Activated T-cell treated with anti-CD3 and anti-CD28 coated beads, Interleukin-2, amount 50 U/mL, for 48 hours (primary cell): ENCODE data around the gene COP1.
A peak's percentile ranks its signal among the peaks of the same experiment; 100 is the strongest.
"Not testable (repeated sequence)": the region's sequence is repeated elsewhere in the genome, so short reads cannot be mapped to it uniquely, and the experiment has no call there.

Experiments used
- DNase-seq, 2 experiments: peaks; one replicate each; pipeline ENCODE4 v3.0.0-alpha.2; 2020

COP1 gene

DNA sequence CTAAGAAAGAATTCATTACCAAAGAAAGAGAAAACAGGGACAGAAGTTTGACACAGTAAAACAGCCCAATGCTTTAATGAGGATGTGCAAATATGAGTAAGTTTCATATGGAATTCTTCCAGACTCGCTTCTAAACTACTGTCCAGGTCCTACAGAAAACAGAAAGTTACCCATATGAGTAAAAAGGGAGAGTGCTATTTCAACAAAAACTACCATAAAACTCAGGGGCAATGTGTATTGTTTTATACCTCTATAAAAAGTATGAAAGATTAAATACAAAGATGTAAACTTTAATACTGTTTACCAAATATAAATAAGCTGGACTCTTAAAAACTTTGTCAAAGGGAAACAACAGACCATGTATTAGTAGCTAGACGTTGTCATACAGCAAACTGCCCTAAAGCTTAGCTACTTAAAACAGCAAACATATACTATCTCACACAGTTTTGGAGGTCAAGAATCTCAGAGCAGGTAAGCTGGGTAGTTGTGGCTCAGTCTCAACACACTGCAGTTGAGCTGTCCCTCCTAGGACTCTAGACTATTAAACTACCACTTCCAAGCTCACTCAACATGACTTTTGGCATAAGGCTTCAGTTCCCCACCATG, 174.9 kb downstream of the COP1 start:
- DNase-seq, result no peak

DNA sequence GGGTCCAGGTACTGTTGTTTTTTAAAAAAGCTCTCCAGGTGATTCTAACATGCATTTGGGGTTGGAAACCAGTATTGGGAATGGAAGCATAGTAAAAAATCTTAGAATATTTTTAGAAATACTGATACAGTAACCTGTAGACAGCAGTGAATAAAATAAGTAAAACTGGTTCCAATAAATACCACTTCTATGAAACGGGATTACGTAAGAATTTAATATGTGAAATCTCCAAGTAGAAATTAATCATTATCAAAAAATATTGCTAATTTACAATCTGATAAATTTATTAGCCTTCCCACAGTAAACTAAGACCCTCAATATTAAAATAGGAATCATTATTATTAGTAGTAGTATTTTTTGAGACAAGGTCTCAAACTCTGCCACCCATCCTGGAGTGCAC, 177.5 kb downstream of the COP1 start:
- no peak for DNase-seq

DNA sequence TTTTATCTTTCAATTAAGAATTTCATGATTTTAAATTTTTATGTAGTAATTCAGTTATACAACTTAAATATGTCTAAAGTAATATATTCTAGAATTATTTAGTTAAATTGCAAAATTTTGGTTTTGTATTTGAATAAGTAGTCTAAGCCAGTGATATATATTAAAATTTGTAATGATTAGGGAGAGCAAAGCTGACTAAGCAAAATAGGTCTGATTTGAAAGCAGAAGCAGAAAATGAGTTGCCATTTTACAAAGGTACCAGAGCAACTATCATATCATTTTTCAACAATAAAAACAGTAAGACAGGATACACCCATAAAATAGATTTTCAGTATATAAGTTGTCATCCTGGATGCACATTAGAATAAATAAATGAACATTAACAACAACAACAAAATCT, 177.9 kb downstream of the COP1 start:
- no peak for DNase-seq

DNA sequence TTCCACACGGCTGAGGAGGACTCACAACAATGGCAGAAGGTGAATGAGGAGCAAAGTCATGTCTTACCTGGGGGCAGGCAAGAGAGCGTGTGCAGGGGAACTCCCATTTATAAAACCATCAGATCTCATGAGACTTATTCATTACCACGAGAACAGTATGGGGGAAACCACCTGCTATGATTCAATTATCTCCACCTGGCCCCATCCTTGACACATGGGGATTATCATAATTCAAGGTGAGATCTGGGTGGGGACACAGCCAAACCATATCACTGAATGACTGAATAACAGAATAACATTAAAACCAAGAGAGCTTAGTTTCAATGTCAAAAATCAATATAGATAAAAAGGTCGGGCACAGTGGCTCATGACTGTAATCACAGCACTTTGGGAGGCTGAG, 179.2 kb downstream of the COP1 start:
- peak; percentile 22 to 33 for DNase-seq

DNA sequence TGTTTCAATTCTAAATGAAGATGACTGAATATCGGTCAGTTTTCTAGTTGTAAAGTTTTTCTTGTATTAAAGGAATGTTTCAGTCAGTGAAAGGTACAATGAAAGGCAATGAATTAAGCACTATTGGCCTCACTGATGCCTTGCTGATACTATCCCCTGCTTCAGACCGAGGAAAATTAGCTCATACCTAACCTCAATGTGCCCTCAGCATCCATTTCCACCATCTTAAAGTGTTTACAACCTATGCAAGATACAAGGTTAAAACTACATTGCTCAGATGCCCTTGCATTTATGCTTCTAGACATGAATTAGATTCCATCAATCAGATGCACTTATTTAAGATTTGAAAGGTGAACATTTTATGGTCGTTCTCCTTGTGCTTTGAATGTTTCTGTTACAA, 184.5 kb downstream of the COP1 start:
- DNase-seq, result no peak

GRCh38 chr1:176017722-176018121, 189.4 kb downstream of the COP1 start:
- DNase-seq, result no peak

GRCh38 chr1:176009951-176010350, 197.1 kb downstream of the COP1 start:
- DNase-seq, result no peak

- DNase-seq, result not testable (repeated sequence)
Observed at GRCh38 chr1:176007756-176008389, 199.2 kb downstream of the COP1 start.

DNA sequence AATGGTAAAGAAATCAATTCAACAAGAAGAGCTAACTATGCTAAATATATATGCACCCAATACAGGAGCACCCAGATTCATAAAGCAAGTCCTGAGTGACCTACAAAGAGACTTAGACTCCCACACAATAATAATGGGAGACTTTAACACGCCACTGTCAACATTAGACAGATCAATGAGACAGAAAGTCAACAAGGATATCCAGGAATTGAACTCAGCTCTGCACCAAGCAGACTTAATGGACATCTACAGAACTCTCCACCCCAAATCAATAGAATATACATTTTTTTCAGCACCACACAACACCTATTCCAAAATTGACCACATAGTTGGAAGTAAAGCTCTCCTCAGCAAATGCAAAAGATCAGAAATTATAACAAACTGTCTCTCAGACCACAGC, 212.4 kb downstream of the COP1 start:
- not testable (repeated sequence) for DNase-seq

- not testable (repeated sequence) for DNase-seq
Observed at GRCh38 chr1:175992825-175993224, 214.3 kb downstream of the COP1 start.

DNA sequence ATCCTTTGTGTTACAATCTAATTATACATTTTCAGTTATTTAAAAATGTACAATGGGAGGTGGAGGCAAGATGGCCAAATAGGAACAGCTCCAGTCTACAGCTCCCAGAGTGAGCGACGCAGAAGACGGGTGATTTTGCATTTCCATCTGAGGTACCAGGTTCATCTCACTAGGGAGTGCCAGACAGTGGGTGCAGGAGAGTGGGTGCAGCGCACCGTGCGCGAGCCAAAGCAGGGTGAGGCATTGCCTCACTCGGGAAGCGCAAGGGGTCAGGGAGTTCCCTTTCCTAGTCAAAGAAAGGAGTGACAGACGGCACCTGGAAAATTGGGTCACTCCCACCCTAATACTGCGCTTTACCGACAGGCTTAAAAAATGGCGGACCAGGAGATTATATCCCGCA, 214.9 kb downstream of the COP1 start:
- not testable (repeated sequence) for DNase-seq

DNA sequence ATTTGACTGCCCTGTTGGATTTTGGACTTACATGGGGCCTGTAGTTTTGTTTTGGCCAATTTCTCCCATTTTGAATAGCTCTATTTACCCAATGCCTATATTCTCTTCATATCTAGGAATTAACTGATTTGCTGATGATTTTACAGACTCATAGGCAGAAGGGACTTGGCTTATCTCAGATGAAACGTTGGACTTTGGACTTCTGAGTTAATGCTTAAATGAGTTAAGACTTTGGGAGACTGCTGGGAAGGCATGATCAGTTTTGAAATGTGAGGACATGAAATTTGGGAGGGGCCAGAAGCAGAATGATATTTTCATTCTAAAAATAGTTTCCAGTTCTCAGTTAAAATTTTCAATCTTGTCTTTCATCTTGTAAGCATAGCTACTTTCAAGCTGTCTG, 222.3 kb downstream of the COP1 start:
- DNase-seq, result no peak

DNA sequence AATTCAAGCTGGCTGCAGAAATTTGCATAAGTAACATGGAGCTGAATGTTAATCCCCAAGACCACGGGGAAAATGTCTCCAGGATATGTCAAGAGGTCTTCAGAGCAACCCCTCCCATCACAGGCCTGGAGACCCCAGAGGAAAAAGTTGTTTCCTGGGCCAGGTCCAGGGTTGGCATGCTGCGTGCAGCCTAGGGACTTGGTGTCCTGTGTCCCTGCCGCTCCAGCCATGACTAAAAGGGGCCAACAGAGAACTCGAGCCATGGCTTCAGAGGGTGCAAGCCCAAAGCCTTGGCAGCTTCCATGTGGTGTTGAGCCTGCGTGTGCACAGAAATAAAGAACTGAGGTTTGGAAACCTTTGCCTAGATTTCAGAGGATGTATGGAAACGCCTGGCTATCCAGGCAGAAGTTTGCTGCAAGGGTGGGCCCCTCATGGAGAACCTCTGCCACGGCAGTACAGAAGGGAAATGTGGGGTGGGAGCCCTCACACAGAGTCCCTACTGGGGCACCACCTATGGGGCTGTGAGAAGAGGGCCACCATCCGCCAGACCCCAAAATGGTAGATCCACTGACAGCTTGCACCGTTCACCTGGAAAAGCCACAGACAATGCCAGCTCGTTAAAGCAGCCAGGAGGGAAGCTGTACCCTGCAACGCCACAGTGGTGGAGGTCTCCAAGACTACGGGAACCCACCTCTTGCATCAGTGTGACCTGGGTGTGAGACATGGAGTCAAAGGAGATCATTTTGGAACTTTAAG, 222.9 kb downstream of the COP1 start:
- no peak for DNase-seq

GRCh38 chr1:175983363-175983762, 223.7 kb downstream of the COP1 start:
- DNase-seq, result not testable (repeated sequence)

- no peak for DNase-seq
Observed at GRCh38 chr1:175981128-175981527, 226.0 kb downstream of the COP1 start.

DNA sequence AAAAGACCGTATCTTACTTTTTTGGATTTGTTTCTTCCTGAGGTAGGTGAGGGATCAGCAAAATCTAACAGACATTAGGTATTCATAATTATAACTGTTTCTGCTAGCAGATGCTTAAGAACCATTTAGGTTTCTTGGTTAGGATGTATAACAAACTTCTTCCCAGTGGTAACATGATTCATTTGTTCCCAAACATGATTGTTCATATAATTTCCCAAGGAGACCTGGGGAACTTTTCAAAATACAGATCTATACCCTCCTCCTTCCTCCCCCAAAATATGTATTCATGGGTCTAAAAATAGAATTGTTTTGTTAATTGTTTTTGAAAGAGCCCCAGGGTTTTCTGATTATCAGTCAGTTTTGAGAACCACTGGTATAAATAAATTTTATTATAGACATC, 228.2 kb downstream of the COP1 start:
- DNase-seq, result no peak

GRCh38 chr1:175978476-175978875, 228.6 kb downstream of the COP1 start:
- no peak for DNase-seq

- DNase-seq, result no peak
Observed at GRCh38 chr1:175976865-175977642, 230.0 kb downstream of the COP1 start.

DNA sequence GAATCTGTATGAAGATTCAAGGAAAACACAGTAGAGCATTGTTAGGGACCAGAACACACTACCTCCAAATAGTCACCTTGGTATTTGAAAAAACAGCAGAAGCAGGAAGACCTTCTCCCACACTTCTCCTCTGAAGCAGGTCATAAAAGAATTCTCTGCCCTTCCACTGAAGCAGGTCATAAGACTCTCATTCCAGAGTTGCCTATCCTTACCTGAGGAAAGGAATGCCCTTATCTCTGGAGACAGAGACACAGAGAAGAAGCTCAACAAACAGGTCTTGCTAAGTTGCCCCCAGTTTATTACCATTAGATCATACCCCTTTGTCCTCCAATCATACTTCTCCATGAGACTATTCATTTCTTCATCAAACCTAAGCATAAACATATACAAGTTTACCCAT, 237.9 kb downstream of the COP1 start:
- no peak for DNase-seq

DNA sequence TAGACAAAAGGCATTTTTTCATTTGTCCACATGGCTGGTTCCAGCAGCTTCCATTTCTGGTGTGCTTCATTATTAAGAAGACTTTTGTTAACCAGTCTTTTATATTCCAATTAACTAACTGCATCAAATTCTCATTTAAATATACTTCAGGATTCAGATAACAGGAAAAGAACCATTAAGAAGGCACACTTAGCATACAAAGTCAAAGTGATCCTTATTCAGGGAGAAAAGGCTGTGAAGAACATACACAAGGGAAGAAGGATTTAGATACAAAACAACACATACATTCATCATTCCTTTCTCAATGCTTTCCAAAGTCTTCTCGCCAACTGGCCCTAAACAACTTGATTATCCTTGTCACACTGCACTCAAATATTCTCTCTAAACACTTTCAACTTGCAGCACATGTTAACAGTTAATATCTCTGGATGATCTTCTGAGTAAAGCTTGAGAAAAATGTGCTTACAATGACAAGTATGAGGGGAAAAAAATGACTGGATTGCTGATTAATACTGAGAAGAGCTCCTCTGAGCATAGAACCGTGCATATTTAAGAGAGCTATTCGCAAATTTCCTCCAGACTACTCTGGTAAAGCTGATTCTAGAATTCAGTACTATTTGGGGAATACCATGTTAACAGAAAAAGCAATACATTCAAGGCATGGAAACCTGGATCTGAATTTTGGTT, 238.5 kb downstream of the COP1 start:
- DNase-seq, result no peak

DNA sequence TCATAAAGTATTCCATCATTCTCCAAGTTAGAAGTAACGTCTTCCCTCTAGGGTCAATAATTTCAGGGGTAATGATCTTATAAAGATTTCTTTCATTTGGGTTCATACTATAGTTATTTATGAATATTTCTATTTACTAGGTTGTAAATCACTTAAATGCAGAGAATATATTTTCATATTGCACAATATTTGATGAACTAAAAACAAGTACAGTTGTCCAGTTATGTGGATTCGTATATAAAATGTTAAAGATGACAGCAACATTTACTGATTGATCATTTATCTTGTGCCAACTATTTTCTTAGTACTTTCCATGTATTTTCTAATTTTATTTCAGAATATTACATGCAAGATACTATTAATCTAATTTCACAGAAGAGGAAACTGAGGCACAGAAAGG, 243.3 kb downstream of the COP1 start:
- no peak for DNase-seq

DNA sequence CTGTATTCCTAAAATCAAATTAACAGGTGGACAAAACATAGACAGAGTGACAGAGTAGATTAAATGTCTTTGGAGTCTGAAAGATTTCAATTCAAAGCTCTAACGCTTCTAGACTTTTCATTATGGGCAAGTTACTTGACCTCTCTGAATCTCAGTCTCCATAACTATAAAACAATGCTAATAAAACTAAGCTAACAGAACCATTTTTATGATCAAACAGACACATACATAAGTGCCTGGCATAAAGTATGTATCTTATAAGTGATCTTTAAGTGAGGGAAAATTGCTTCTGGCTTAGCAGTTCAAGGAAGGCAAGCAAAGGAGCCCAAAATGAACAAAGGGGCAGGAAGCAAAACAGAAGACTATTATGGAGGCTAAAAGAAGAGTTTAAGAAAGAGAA, 246.9 kb downstream of the COP1 start:
- no peak for DNase-seq

- no peak for DNase-seq
Observed at GRCh38 chr1:175951627-175952026, 255.5 kb downstream of the COP1 start.
